Stimulated activated naive CD4-positive, alpha-beta T cell treated with Interleukin-2 at 50 U/mL for 16 hours (primary cell): ENCODE data around the gene AGPS.

ENCODE experiments used
- DNase-seq: peaks from one replicate; lab custom pipeline; 2025; lab: John Stamatoyannopoulos, UW

The AGPS gene

DNA sequence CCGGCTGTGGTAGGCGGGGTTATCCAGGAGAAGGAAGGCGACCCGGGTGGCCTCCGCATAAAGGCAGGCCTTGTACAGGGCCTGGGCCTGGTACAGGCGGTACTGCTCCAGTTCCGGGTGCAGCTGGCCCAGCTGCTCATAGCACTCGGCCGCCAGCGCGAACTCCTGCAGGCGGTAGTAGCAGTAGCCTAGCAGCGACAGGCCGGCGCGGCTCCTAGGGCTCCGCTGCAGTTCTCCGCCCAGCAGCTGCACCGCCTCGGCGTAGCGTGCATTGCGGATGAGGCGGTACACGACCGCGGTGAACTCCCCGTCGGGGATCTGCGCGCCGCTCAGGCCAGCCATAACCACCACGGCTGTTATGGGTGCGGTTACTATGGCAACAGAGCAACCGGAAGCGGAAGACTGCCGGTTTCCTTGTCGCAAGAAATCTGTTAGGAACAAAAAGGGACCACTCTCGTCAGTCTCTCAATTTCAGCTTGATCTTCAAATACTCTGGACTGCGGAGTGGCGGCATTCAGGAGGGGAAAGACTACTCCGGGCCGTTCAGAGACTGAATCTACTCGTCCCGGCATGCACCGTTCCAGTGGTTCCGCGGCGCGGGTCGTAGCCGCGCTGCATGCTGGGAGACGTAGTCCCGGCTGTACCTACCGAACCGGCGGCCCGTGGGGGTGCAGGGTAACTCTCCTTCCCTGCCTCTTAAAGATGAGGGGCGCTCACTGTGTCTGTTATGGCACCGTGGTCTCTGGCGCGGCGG, 160.0 kb downstream of the AGPS start:
- peak; percentile 88 for DNase-seq

DNA sequence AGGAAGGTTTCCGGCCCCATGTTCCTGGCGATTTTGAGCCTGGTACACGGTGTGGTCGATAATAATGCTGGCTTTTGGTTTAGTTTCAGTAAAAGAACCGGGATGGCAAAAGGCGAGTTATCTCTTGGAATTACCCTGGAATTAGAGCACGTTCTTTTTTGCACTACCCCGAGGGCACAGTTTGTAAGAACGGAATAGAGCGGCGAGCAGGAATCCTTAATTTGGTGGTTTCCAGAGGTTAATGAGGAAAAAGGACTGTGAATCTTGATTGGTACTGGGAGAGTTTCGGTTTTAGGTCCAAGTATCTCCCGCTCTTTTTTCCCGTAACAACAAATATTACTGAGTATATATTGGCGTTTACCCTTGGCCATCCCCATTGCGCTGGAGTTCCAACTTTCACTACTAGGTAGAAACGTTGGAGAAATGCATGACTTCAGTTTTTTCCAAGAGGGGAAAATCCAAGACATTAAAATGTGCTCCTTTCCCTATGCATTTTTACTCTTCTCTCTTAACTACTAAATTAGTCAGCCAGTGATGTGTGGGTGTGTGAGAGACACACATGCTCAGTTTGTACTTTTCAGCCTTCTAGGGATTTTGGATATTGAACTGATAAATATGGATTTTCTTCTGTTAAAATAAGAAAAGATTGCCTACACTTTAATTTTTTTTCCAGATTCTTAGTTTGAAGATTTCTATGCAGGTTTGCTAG, 160.8 kb downstream of the AGPS start:
- DNase-seq, result no peak

- DNase-seq, result no peak
Observed at GRCh38 chr2:177554365-177554764, 161.8 kb downstream of the AGPS start.

- no peak for DNase-seq
Observed at GRCh38 chr2:177556153-177556552, 163.6 kb downstream of the AGPS start.

GRCh38 chr2:177557794-177558193, 165.2 kb downstream of the AGPS start:
- no peak for DNase-seq

GRCh38 chr2:177559638-177560037, 167.1 kb downstream of the AGPS start:
- DNase-seq, result no peak

DNA sequence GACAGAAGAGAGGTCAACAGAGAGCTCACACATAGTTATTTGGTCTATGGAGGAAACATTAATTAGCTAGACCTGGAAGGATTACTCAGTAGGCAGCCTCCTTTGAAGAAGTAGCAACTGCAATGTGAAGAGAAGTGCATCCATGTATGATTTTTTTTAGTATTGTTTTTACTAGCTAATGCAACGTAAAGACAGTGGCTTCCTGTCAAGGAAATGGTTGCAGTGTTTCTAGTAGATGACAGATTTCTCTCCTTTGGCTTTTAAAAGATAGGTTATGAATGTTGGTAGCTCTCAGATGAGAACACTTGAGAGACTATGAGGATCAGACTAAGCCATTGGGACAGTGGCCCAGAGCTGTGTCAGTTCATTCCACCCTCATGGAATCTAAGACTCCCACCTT, 175.8 kb downstream of the AGPS start:
- DNase-seq, result no peak

- no peak for DNase-seq
Observed at GRCh38 chr2:177568893-177569292, 176.3 kb downstream of the AGPS start.

DNA sequence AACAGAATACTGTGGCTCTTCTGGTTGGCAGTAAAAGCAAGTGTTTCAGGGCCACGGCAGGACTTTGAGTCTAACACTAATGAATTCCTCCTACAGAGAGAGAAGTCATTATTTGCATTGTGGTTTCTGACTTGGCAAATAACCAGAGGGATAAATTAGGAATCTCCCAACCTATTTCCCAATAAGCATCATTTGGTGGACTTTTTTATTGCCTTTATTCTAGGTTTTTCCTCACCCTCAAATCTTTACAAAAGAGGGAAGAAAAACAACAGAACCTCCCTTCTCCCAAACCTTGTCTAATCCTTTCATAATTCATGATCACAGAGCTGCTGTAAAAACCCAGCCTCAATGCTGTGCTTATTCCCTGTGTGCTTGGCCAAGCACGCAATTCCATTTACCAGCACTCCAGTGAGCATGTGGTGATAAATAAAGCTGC, 179.7 kb downstream of the AGPS start:
- DNase-seq, result no peak

GRCh38 chr2:177573120-177573519, 180.5 kb downstream of the AGPS start:
- DNase-seq, result no peak

DNA sequence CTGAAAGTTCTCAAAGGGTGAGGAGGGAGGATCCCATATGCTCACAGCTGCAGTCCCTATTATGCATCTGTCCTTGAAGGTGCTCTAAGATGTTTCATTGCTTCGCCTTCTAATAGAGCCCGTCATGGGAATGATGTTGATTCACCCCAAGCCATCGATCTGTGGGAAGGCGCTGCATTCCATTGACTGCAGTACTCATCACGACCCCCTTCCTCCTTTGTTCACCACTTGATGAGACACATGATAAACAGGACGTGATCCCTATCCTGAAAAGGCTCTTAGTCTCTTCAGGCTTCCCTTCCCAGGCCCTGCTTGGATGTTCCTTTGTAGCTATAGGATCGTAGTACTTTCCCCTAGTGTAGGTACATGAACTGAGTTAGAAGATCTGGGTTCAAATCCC, 181.8 kb downstream of the AGPS start:
- no peak for DNase-seq

- DNase-seq, result no peak
Observed at GRCh38 chr2:177575358-177575757, 182.8 kb downstream of the AGPS start.

DNA sequence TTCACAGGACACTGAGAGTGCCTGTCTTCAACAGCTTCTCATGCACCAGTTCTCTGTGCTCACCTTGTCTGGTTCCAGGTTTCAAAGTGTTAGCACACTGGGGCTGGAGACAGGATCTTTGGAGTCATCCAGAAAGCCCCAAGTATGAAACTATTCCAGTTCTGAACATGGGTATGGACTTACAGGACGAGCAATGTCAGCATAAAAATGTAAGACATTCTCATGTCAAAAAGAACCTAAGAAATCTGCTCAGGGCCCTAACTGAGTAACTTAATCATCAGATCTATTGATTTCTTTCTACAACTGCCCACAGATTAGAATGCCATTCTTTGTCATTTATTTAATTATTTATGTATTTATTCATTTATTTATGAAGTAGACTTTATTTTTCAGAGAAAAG, 184.5 kb downstream of the AGPS start:
- DNase-seq, result no peak

- no peak for DNase-seq
Observed at GRCh38 chr2:177578454-177578853, 185.9 kb downstream of the AGPS start.

- DNase-seq, result no peak
Observed at GRCh38 chr2:177579486-177580036, 187.0 kb downstream of the AGPS start.

DNA sequence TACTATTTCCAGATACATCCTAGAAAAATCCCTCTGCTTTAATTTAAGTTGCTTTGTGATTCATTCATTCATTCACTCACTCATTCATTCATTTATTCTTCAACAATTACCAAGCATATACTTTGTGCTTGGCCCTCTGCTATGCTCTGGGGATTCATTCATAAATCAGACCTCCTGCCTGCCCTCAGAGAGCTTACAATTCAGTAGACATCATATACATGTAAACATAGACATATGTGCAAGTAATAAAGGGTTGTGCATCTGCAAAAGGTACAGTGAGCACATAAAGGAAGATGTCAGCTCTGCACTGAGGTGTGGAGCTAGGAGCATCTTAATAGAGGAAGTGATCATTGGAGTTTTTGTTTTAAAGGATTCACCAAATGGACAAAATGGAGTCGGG, 189.4 kb downstream of the AGPS start:
- no peak for DNase-seq

DNA sequence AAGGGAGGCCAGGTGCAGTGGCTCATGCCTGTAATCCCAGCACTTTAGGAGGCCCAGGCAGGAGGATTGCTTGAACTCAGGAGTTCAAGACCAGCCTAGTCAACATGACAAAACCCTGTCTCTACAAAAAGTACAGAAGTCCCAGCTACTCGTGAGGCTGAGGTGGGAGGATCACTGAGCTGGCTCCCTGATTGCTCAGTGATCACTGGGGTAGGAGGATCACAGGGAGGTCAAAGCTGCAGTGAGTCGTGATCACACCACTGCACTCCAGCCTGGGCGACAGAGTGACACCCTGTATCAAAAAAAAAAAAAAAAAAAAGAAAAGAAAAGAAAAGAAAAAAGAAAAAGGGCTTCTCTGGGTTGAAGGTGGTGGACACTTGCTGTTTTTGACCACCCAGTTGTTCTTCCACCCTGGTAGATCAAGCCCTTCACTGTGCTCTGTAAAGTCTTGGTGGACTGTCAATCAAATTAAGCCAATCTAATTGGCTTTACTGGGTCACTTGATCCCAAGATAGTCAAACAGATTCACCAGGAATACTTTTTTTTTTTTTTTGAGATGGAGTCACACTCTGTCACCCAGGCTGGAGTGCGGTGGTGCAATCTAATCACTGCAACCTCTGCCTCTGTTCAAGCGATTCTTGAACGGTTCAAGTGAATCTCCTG, 191.6 kb downstream of the AGPS start:
- DNase-seq, result no peak

DNA sequence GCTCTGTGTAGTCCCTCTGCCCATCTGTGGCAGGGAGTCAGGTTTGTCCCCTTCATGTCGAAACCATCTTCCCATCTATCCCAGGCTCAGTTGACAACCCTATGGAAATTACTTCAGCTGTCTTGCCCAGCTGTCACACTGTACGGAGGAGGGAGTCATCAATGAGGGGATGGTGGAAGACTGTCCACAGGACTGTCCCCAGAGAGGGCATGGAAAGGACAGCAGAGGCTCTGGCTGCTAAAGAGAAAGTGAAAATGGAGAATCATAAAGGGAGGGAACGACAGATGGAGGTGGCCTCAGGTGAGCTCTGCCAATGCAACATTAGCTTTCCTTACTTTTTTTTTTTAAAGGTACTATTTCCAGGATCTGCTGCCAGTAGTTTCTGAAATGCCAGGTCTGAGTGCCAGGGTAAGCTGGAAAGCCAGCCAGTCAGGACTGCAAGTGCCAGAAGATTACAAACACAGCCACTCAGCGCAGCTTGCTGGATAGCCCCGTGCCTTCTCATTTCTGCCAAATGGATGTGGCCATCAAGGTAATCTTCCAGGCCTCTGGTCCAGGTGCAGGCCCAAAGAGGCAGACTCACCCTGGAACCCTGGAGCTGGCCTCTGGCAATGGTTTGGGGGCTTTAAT, 192.8 kb downstream of the AGPS start:
- no peak for DNase-seq

- no peak for DNase-seq
Observed at GRCh38 chr2:177586154-177586553, 193.6 kb downstream of the AGPS start.

DNA sequence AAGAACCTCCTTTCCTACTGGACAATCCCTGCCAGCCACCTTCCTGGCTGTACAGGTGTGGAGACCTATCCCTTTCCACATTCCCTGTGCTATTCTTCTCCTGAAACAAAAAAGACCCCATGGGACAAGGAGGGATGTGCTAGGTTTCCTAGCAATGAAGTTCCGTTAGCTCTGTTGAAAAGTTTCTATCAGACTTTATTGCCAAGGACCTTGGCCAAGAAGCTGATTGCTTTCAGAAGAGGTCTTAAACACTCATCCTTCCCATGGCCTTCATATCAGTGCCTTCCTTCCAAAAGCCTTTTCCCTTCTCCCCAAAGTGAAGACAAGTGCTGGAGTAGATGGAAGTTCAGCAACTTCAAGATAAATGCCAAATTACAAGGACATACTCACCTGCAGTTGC, 194.8 kb downstream of the AGPS start:
- no peak for DNase-seq

- DNase-seq, result no peak
Observed at GRCh38 chr2:177588671-177589070, 196.1 kb downstream of the AGPS start.

- no peak for DNase-seq
Observed at GRCh38 chr2:177589186-177589585, 196.6 kb downstream of the AGPS start.
